Measurements from ENCODE around the gene FAM120A. TPM values are rescaled to one million over a fixed set of nuclear protein-coding genes. Genes with fewer than 3 reads are reported as not detected.

The FAM120A gene
- total RNA-seq, 4 donors from 2014 or later = 44.4 to 94.7 (median 72.3) TPM

DNA sequence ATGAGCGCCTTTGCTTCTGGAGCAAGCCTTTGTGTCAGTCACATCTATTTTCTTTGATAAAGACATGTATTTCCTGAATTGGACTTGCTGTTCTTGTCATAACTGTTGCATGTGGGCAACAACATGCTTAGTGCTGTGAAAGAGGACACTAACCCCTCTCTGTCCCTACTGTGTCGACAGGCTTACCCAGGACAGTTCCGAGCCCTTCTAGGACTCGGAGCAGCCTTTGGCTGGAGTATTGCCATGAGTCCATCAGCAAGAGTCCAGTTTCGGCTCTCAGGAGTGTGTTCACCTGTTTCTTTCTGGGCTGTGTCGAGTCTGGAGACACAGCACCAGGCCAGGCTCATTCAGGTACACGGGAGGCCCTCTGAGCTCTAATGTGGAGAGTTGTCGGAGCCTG is 88.8 kb downstream of the FAM120A start:
- TF ChIP-seq, protein P1, sequence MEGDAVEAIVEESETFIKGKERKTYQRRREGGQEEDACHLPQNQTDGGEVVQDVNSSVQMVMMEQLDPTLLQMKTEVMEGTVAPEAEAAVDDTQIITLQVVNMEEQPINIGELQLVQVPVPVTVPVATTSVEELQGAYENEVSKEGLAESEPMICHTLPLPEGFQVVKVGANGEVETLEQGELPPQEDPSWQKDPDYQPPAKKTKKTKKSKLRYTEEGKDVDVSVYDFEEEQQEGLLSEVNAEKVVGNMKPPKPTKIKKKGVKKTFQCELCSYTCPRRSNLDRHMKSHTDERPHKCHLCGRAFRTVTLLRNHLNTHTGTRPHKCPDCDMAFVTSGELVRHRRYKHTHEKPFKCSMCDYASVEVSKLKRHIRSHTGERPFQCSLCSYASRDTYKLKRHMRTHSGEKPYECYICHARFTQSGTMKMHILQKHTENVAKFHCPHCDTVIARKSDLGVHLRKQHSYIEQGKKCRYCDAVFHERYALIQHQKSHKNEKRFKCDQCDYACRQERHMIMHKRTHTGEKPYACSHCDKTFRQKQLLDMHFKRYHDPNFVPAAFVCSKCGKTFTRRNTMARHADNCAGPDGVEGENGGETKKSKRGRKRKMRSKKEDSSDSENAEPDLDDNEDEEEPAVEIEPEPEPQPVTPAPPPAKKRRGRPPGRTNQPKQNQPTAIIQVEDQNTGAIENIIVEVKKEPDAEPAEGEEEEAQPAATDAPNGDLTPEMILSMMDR (IDR thresholded peaks at IDR 0.05 in 4 of 5, conservative IDR thresholded peaks at IDR 0.05 in 1 of 5) = no peak
- H3K27ac ChIP-seq = peak overlapping the region in 2 of 4 donors; percentile 65 to 68
- H3K27me3 ChIP-seq = no peaks in the 10 kb centered on the region
- H3K4me3 ChIP-seq = no peak overlapping the region
- peak in 1 of 2 donors; percentile 23 for DNase-seq
- no peaks in the 10 kb centered on the region for H3K9me3 ChIP-seq
- ATAC-seq = peak in 1 of 2 donors; percentile 40
- H3K4me1 ChIP-seq = peaks cover 40 to 41% of the 10 kb centered on the region in 2 donors
- peaks cover 0 to 13% of the 10 kb centered on the region in 2 donors for H3K36me3 ChIP-seq
- intact Hi-C loops (cut with DNase I; ENCODE audit: low total_unique reads) = no loop called here
- in situ Hi-C loops (cut with MboI; ENCODE audit: low sequenced_read_pairs in 4 of 4) = no loop called here

DNA sequence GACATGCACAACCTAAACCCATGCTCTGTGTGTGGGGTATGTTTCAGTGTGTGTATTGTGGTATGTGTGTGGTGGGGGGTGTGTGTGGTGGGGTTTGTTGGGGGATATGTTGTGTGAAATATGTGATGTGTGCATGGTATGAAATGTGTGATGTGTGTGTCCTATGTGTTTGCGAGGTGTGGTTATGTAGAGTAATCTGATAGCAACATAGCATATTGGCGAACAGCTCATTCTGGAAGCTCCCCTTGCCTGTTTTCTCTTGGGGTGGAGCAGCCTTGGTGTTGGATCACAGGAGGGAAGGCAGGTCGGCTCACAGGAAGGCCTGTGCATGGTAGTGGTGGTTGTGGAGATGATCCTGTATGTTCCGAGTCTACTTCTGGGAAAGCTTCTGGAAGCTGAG is 89.5 kb downstream of the FAM120A start:
- intact Hi-C loops (cut with DNase I; ENCODE audit: low total_unique reads) (no loop called here), in situ Hi-C loops (cut with MboI; ENCODE audit: low sequenced_read_pairs in 4 of 4) (no loop called here)
- no peak for TF ChIP-seq POLR2A (IDR thresholded peaks at IDR 0.05)
- TF ChIP-seq, protein P1 (IDR thresholded peaks at IDR 0.05 in 4 of 5, conservative IDR thresholded peaks at IDR 0.05 in 1 of 5) = no peak
- Histone ChIP-seq H3K4me3 (no peak overlapping the region), H3K9me3 (no peaks in the 10 kb centered on the region), H3K27me3 (no peaks in the 10 kb centered on the region), H3K4me1 (peaks cover 36% of the 10 kb centered on the region in 2 donors), H3K27ac (peak overlapping the region in 3 of 4 donors; percentile 56 to 68 (median 65)), H3K36me3 (peaks cover 0 to 13% of the 10 kb centered on the region in 2 donors)
- DNase-seq (no peak), ATAC-seq (peak in 1 of 2 donors; percentile 51)

DNA sequence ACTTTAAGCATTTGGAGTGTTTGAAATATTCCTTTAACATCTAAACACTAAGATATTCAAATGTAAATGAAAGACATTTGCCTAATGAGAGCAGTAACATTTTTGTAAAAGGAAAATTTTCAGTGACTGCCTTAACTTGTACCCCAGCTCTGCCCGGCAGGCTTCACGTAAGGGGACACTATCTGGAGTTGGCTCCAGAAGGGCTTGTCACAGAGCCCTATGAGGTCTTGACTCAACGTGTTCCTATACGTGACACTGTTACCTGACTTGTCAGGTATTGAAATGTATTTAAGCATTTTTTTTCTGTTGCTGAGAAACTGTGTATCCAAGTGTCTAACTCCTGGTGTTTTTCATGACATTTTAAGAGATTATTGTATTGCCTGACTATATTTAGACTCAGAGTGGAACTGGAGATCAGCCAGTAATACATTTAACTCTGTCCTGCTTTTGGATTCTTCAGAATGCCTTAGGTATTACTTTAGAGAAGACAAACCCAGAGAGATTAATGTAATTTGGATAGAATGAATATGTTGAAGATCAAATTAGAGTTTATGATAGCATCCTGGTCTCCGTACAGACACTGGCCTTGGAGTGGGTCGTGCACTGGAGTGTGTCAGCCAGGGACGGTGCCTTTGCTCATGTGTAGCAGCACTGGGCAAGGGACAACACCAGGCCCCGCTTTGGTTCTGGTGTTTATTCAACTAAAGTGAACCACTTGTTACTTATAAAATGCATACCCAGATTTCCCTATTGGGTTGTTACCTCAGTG is 90.3 kb downstream of the FAM120A start:
- DNase-seq = no peak
- in situ Hi-C loops (cut with MboI; ENCODE audit: low sequenced_read_pairs in 4 of 4) (no loop called here), intact Hi-C loops (cut with DNase I; ENCODE audit: low total_unique reads) (no loop called here)
- H3K27me3 ChIP-seq = no peaks in the 10 kb centered on the region
- TF ChIP-seq, protein P1 (IDR thresholded peaks at IDR 0.05 in 4 of 5, conservative IDR thresholded peaks at IDR 0.05 in 1 of 5) = no peak
- no peak for TF ChIP-seq POLR2A (IDR thresholded peaks at IDR 0.05)
- H3K9me3 ChIP-seq = no peaks in the 10 kb centered on the region
- H3K4me1 ChIP-seq = peaks cover 28% of the 10 kb centered on the region in 2 donors
- ATAC-seq = peak in 1 of 2 donors; percentile 47
- no peak overlapping the region for H3K4me3 ChIP-seq
- H3K27ac ChIP-seq = peak overlapping the region; percentile 35 to 68 (median 60)
- H3K36me3 ChIP-seq = peaks cover 0 to 19% of the 10 kb centered on the region in 2 donors

DNA sequence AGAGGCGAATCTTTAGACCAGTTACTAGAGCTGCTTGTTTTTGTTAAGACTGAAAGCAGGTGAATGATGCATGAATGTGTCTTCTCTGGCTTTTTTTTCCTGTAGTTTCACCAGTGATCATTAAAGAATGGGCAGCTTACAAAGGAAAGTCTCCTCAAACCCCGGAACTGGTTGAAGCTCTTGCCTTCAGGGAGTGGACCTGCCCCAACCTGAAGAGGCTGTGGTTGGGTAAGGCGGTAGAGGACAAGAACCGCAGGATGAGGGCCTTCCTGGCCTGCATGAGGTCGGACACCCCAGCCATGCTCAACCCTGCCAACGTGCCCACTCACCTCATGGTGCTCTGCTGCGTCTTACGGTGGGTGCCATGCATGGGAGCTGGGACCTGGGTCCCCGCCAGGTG is 91.6 kb downstream of the FAM120A start:
- ATAC-seq (no peak), DNase-seq (no peak)
- H3K36me3 ChIP-seq = peaks cover 0 to 21% of the 10 kb centered on the region in 2 donors
- no peaks in the 10 kb centered on the region for H3K9me3 ChIP-seq
- intact Hi-C loops (cut with DNase I; ENCODE audit: low total_unique reads) = no loop called here
- peaks cover 25 to 28% of the 10 kb centered on the region in 2 donors for H3K4me1 ChIP-seq
- in situ Hi-C loops (cut with MboI; ENCODE audit: low sequenced_read_pairs in 4 of 4) = no loop called here
- H3K4me3 ChIP-seq = no peak overlapping the region
- H3K27me3 ChIP-seq = no peaks in the 10 kb centered on the region
- no peak for TF ChIP-seq POLR2A (IDR thresholded peaks at IDR 0.05)
- TF ChIP-seq, protein P1 (IDR thresholded peaks at IDR 0.05 in 4 of 5, conservative IDR thresholded peaks at IDR 0.05 in 1 of 5) = no peak
- H3K27ac ChIP-seq = no peak overlapping the region
